Adrenal gland (tissue), 5 donors: ENCODE data around the gene C1QTNF12.

Experiments
- POLR2A ChIP-seq, 2 donors: fragments of 450-650 bp; IDR thresholded peaks; one replicate each; pipeline ENCODE4 v1.6.1; 2017; ENCODE audit warnings: antibody characterized with exemption in 2 of 2, mild to moderate bottlenecking in 2 of 2, moderate library complexity in 1 of 2
- TF ChIP-seq, protein P1 (sequence below), 6 experiments: fragments of 450-650 bp in 4 of 6; fragments of 200-600 bp in 2 of 6; sonication (generic) in 1 of 6; IDR thresholded peaks; 1 replicate in 5 of 6; 2 replicates in 1 of 6; pipeline versions ENCODE4 v1.5.1 to v1.8.0; 2016 to 2021; ENCODE audit warnings: antibody characterized with exemption in 6 of 6, mild to moderate bottlenecking in 2 of 6, moderate library complexity in 1 of 6
- donor health status: DM: no; HTN: no; CAD: no.

DNA sequence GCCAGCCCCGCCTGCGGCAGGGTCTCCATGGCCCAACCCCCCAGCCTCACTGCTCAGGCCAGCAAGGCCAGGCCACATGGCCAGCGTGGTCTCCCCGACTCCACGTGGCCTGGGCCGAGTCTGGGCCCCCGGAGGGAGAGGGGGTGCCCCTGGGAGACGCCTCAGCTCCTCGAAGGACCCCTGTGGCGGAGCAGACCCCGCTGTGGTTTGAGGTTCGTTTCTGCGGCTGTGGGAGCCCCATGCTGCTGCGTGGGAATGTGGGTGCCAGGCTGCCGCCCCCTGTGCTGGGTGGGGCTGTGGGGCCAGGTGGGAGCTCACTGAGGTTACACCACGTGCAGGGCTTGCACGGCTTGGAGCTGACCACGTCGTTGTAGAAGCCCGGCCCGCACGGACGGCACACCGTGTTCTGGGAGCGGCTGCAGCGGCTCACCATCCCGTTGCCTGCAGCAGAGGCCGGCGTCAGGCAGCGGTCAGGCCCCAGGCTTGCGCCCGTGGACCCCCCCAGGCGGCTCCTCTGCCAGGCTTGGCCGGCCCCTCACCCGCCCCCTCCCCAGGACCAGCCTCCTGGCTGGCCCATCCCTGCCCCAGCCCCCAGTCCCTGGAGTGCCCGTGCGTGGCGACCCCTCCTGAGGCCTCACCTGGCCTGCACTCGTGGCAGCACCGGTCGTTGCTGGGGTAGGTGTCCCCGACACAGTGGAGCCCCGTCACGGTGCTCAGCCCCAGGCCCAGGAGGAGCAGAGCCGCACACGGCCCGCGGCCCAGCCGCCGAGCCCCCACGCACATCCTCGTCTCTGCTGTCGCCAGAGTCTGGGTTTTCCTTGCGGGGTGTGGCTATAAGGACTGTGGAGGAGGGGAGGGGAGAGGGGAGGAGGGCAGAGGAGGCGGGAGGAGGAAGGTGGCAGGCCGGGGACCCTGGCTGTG, 32.9 kb downstream of the C1QTNF12 start, which contains the start of gene TNFRSF4:
- TF ChIP-seq, protein P1, sequence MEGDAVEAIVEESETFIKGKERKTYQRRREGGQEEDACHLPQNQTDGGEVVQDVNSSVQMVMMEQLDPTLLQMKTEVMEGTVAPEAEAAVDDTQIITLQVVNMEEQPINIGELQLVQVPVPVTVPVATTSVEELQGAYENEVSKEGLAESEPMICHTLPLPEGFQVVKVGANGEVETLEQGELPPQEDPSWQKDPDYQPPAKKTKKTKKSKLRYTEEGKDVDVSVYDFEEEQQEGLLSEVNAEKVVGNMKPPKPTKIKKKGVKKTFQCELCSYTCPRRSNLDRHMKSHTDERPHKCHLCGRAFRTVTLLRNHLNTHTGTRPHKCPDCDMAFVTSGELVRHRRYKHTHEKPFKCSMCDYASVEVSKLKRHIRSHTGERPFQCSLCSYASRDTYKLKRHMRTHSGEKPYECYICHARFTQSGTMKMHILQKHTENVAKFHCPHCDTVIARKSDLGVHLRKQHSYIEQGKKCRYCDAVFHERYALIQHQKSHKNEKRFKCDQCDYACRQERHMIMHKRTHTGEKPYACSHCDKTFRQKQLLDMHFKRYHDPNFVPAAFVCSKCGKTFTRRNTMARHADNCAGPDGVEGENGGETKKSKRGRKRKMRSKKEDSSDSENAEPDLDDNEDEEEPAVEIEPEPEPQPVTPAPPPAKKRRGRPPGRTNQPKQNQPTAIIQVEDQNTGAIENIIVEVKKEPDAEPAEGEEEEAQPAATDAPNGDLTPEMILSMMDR (IDR thresholded peaks at IDR 0.05), result no peak
- TF ChIP-seq POLR2A (IDR thresholded peaks at IDR 0.05), result no peak
